Motor neuron (in vitro differentiated cells): ENCODE results near the gene PRPF40B. TPM values are rescaled to one million over a fixed set of nuclear protein-coding genes. Genes with fewer than 3 reads are reported as not detected.
A peak's percentile ranks its signal among the peaks of the same experiment; 100 is the strongest.

Experiments
- ATAC-seq, 8 experiments: fragments of 200-7000 bp; cut with Tn5 transposase; replicated peaks in 6 of 8; 2 replicates each; pipeline ENCODE4 v1.8.0; 2021; ENCODE audit warnings: mild to moderate bottlenecking in 8 of 8, moderate library complexity in 8 of 8
- H3K27ac ChIP-seq, 2 donors: fragments of 250-450 bp; sonication (Bioruptor Pico); 2 replicates each; pipeline ENCODE4 v1.9.0; 2021; ENCODE audit warnings: antibody characterized with exemption in 2 of 2, mild to moderate bottlenecking in 2 of 2, moderate library complexity in 1 of 2
- H3K4me1 ChIP-seq, 2 donors: fragments of 250-450 bp; sonication (Bioruptor Pico); replicated peaks in 1 of 2; 2 replicates each; pipeline ENCODE4 v1.6.1; 2021; ENCODE audit warnings: antibody characterized with exemption in 2 of 2, mild to moderate bottlenecking in 2 of 2, moderate library complexity in 1 of 2
- H3K4me3 ChIP-seq, 5 donors: fragments of 250-450 bp; sonication (Bioruptor Pico); 2 replicates each; pipeline ENCODE4 v1.9.0; 2021; ENCODE audit warnings: antibody characterized with exemption in 5 of 5, mild to moderate bottlenecking in 5 of 5, moderate library complexity in 4 of 5
- WGBS, 10 experiments: fragments of 450-650 bp; shearing (Covaris generic); methylation state at CpG; one replicate each; pipeline ENCODE4 v1.0.0; 2022; 5-methylcytosine and 5-hydroxymethylcytosine counted together
- in situ Hi-C, 9 experiments: fragments of 400-800 bp; cut with MboI; loops; one replicate each; pipeline ENCODE4 v1.15.0; 2021; ENCODE audit warnings: low sequenced_read_pairs in 9 of 9, low pct_unique_long_range_greater_than_20kb in 2 of 9; ENCODE audit not compliant: unreplicated experiment in 9 of 9
- total RNA-seq, 8 experiments: library from RNA; unstranded; fragments of 300-600 nt; gene quantifications; 2 replicates each; pipeline versions ENCODE4 v1.2.3 to v1.2.4, GENCODE V29; 2022

Gene PRPF40B
- total RNA-seq, 8 experiments from 2014 or later, result 8.0 to 27.5 (median 20.1) TPM

DNA sequence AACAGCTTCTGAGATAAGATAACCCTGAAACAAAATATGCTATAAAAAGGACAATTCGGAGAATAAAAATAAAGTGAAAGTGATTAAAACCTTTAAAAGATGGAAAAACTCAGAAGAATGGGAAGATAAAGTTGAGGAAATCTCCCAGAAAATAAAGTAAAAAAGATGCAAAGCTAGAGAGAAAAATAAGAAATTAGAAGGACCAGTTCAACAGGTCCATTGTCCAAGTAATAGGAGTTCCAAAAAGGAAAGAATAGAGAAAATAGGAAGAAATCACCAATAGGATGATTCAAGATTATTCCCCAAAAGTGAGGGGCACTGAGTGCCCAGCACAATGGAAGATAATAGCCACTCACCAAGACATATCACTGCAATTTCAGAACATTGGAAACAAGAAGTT, 4.8 kb upstream of the PRPF40B start:
- Histone ChIP-seq H3K4me3 (no peak overlapping the region), H3K27ac (no peak overlapping the region), H3K4me1 (peaks cover 0 to 9% of the 10 kb centered on the region in 2 donors)
- in situ Hi-C loops, result no loop called here
- WGBS, 10 experiments, result 64 to 100% (median 96%) methylated on average over 1 of the region's 1 CpG
- ATAC-seq, result no peak

DNA sequence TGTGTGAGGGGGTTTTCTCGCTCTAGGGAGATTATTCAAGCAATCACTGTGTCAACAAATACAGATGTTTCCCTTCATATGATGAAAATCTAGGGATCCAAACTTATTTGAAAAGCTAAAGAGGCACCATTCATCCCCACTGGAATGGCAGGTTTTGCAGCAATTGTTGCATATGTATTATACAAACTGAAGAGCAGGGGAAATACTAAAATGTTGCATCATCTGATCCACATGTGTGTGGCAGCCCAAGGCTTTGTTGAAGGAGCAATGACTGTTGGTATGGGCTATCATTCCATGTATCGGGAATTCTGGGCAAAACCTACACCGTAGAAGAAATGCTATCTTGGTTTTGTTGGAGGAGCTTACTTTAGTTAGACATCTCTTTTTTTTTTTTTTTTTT, 4.1 kb upstream of the PRPF40B start:
- no peak for ATAC-seq
- in situ Hi-C loops, result no loop called here
- H3K4me1 ChIP-seq, result peaks cover 3 to 9% of the 10 kb centered on the region in 2 donors
- no peak overlapping the region for H3K27ac ChIP-seq
- 14 to 100% (median 84%) methylated on average over 1 to 3 of the region's 3 CpGs; no CpG with 5 or more reads in 2 of the 10 experiments for WGBS, 10 experiments
- no peak overlapping the region for H3K4me3 ChIP-seq

- H3K4me1 ChIP-seq, result peaks cover 3 to 9% of the 10 kb centered on the region in 2 donors
- in situ Hi-C loops, result no loop called here
- H3K27ac ChIP-seq, result no peak overlapping the region
- peak overlapping the region; percentile 41 to 59 (median 53) for H3K4me3 ChIP-seq
- ATAC-seq, result no peak
- WGBS, 10 experiments, result 0 to 41% (median 31%) methylated on average over 1 to 17 of the region's 33 CpGs
These were observed 1.5 kb upstream of the PRPF40B start for GRCh38 chr12:49621651-49622500.

- Histone ChIP-seq H3K4me1 (peaks cover 3 to 9% of the 10 kb centered on the region in 2 donors), H3K27ac (peak overlapping the region in 1 of 2 donors; percentile 19), H3K4me3 (peak overlapping the region; percentile 41 to 59 (median 53))
- WGBS, 10 experiments, result 0 to 40% (median 1%) methylated on average over 1 to 16 of the region's 22 CpGs; no CpG with 5 or more reads in 2 of the 10 experiments
- in situ Hi-C loops, result no loop called here
- peak; percentile 14 to 68 (median 40) for ATAC-seq
These were observed 740 bp upstream of the PRPF40B start for GRCh38 chr12:49622501-49623141.

DNA sequence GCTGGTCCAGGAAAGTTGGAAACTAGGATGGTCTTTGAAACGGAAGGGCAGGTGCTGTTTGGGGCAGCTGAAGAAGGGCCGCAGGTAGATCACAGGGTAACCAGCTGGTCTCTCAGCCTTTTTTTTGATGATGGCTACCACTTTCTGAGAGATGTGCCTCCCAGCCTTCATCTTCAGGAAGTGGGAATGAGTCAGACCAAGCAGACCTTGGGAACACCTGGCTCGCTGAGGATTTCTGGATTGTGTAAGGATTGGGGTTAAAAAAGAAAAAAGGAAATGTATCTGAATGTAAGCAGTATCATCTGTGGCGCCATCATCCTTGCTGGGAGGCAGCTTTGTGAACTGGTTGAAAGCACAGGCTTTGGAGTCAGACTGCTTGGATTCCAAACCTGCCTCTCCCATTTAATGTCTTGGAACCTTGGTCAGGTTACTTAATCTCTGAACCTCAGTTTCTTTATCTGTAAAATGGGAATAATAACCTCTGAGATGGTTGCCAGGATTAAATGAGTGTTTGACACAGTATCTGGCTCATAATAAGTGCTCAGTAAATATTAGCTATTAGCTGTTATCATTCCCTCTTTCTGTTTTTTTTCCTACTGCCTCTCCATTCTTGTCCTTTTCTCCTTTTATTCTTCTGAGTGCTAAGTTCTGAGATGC, 1.7 kb downstream of the PRPF40B start:
- Histone ChIP-seq H3K4me1 (peaks cover 3 to 9% of the 10 kb centered on the region in 2 donors), H3K27ac (no peak overlapping the region), H3K4me3 (no peak overlapping the region)
- WGBS, 10 experiments, result 51 to 100% (median 90%) methylated on average over 1 to 3 of the region's 4 CpGs; no CpG with 5 or more reads in 5 of the 10 experiments
- in situ Hi-C loops, result no loop called here
- ATAC-seq, result no peak

DNA sequence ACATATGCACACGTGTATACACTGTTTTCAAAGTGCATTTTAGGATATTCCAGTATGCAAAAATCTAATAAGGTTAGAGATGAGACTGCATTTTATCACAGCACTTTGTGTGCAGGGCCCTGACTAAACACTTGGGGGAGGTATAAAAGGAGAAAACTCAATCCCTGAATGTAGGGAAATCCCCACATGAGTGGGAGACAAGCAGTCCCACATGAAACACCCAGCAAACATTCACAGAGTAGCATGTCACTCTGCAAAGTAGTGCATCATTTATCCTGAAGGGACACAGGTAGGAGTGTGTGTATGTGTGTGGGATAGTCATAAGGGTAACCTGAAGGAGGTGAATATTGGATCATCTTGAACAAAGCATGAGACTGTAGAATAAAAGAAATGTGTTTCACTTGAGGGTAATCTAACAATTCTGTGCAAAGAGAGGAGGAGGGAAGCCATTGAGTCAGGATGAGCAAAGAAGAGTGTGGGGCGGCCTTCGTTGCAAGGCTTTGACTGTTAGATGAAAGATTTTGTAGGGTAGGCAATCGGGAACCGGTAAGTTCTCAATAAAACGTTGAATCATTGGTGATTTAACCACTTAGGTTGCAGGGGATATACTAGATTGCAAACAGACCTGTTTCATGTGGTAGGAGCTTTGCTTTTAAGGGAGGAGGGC, 2.9 kb downstream of the PRPF40B start:
- 12 to 100% (median 83%) methylated on average over 2 to 6 of the region's 6 CpGs; no CpG with 5 or more reads in 1 of the 10 experiments for WGBS, 10 experiments
- Histone ChIP-seq H3K27ac (no peak overlapping the region), H3K4me1 (peaks cover 3 to 7% of the 10 kb centered on the region in 2 donors), H3K4me3 (no peak overlapping the region)
- in situ Hi-C loops, result no loop called here
- ATAC-seq, result peak in 2 of 8 experiments; percentile 2 to 6

GRCh38 chr12:49626836-49627235, 3.5 kb downstream of the PRPF40B start:
- Histone ChIP-seq H3K27ac (no peak overlapping the region), H3K4me1 (peaks cover 1 to 3% of the 10 kb centered on the region in 2 donors), H3K4me3 (no peak overlapping the region)
- in situ Hi-C loops, result no loop called here
- 75 to 100% (median 95%) methylated on average over 1 of the region's 1 CpG; no CpG with 5 or more reads in 2 of the 10 experiments for WGBS, 10 experiments
- no peak for ATAC-seq

DNA sequence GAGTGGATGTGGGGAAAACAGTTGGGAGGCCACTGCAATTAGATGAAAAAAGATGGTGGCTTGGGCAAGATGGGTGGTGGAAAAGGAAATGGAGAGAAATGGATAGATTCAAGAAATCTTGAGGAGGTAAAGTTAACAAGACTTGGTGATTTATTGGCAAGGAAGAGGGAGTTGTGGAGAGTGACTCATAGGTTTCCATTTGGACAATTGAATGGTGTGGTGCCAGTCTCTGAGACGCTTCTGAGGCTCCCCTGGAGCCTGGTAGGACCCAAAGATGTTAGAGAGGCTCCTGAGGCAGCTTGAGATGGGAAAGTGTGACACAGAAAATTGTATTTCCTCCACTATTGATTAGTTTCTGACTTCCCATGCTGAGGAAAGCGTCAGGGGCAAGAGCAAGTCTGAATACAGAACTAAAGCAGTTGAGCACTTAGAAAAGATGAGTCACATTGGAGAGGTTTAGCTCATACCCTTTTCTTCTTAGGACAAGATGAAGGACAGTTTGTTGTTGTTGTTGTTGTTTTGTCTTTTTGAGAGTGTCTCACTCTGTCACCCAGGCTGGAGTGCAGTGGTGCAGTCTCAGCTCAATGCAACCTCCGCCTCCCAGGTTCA, 4.5 kb downstream of the PRPF40B start:
- in situ Hi-C loops, result no loop called here
- no peak overlapping the region for H3K27ac ChIP-seq
- WGBS, 10 experiments, result 21 to 90% (median 68%) methylated on average over 1 to 3 of the region's 3 CpGs; no CpG with 5 or more reads in 2 of the 10 experiments
- no peak overlapping the region for H3K4me3 ChIP-seq
- no peak for ATAC-seq
- peaks cover 0 to 3% of the 10 kb centered on the region in 2 donors for H3K4me1 ChIP-seq

DNA sequence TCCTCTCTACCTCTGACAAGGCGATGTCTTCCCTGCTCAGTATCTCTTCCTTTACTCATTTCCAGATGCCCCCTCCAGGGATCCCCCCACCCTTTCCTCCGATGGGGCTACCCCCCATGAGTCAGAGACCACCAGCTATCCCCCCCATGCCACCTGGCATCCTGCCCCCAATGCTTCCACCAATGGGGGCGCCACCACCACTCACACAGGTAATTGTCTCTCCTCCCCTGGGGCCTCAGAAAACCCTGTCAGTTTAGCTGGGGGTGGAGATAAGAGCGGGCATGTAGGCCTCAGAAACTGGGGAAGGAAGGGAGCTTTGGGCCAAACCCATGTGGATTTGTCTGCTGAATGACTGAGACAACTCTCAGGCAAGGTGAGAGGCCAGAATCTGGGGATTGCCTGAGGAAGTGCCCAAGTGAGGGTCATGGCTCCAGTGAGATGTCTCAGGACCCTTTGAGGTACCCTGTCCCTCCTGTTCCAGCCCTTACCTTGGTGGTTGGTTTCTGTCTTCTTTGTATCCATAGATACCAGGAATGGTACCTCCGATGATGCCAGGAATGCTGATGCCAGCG, 8.1 kb downstream of the PRPF40B start:
- 83 to 100% (median 100%) methylated on average over 1 to 2 of the region's 6 CpGs; no CpG with 5 or more reads in 5 of the 10 experiments for WGBS, 10 experiments
- in situ Hi-C loops, result no loop called here
- ATAC-seq, result no peak

GRCh38 chr12:49632401-49632800, 9.0 kb downstream of the PRPF40B start:
- Histone ChIP-seq H3K27ac (no peak overlapping the region), H3K4me1 (peaks cover 5% of the 10 kb centered on the region in 2 donors), H3K4me3 (no peak overlapping the region)
- ATAC-seq, result no peak
- in situ Hi-C loops, result no loop called here
- 93 to 100% (median 93%) methylated on average over 1 to 6 of the region's 9 CpGs; no CpG with 5 or more reads in 7 of the 10 experiments for WGBS, 10 experiments

More for the DNA sequence above, 8.1 kb downstream of the PRPF40B start:
- Histone ChIP-seq H3K4me1 (no peaks in the 10 kb centered on the region), H3K4me3 (no peak overlapping the region), H3K27ac (no peak overlapping the region)

- in situ Hi-C loops, result no loop called here
- Histone ChIP-seq H3K4me1 (peaks cover 9 to 10% of the 10 kb centered on the region in 2 donors), H3K4me3 (no peak overlapping the region), H3K27ac (no peak overlapping the region)
- 60 to 100% (median 91%) methylated on average over 1 to 4 of the region's 8 CpGs; no CpG with 5 or more reads in 5 of the 10 experiments for WGBS, 10 experiments
- ATAC-seq, result no peak
These were observed 9.8 kb downstream of the PRPF40B start for GRCh38 chr12:49632986-49633702.
